Cardiac septum (tissue), 1 donor: ENCODE data around the gene MTF1. TPM values are rescaled to one million over a fixed set of nuclear protein-coding genes. Genes with fewer than 3 reads are reported as not detected.

Experiments
- DNase-seq: peaks from one replicate; pipeline ENCODE4 v3.0.0-alpha.2; 2020; ENCODE audit warnings: low spot score
- intact Hi-C: fragments of 100-400 bp; cut with DNase I; formaldehyde crosslinking; loops from one replicate; pipeline ENCODE4 v1.14.0; 2022
- total RNA-seq: library from RNA; stranded (reverse); fragmentation: NEBNext Ultra II Directional; extraction: Animal tissue kit (Norgen Biotek cat#: 25700); gene quantifications from one replicate; pipeline ENCODE4 v1.2.1, GENCODE V29; 2021
- donor health status: DM: no; HTN: no; CAD: no.

Gene MTF1
- total RNA-seq, 1 donor from 2014 or later: 16.0 TPM

- intact Hi-C loops: no loop called here
- DNase-seq: no peak
Observed at GRCh38 chr1:37761416-37762095, 97.8 kb downstream of the MTF1 start.

Other genes with a start within 250 kb of the MTF1 start
- not detected for gene RSPO1, start 224.7 kb downstream of the MTF1 start, total RNA-seq
- 0.27 TPM for gene CDCA8, start 167.1 kb downstream of the MTF1 start, total RNA-seq
- gene EPHA10, start 94.5 kb downstream of the MTF1 start, total RNA-seq: not detected
- gene MANEAL, start 65.7 kb downstream of the MTF1 start, total RNA-seq: 2.1 TPM
- 52.1 TPM for gene C1orf122, start 51.8 kb downstream of the MTF1 start, total RNA-seq
- 6.3 TPM for gene YRDC, start 51.4 kb downstream of the MTF1 start, total RNA-seq
- 13.7 TPM for gene INPP5B, start 87.5 kb upstream of the MTF1 start, total RNA-seq
- gene SF3A3, start 130.4 kb upstream of the MTF1 start, total RNA-seq: 30.9 TPM
- 9.8 TPM for gene FHL3, start 145.9 kb upstream of the MTF1 start, total RNA-seq
- 29.8 TPM for gene UTP11, start 153.1 kb upstream of the MTF1 start, total RNA-seq
- gene POU3F1, start 187.2 kb upstream of the MTF1 start, total RNA-seq: not detected